Stimulated activated CD8-positive, alpha-beta memory T cell treated with anti-CD3 and anti-CD28 coated beads, Interleukin-4, amount 100 ng/mL, for 24 hours (primary cell): ENCODE data around the gene OR6C65.

Source experiments
- DNase-seq: peaks from one replicate; pipeline ENCODE4 v3.0.0-alpha.2; 2020; ENCODE audit warnings: low read depth

The OR6C65 gene

GRCh38 chr12:55446326-55446725, 46.0 kb downstream of the OR6C65 start:
- no peak for DNase-seq

GRCh38 chr12:55448825-55449224, 48.5 kb downstream of the OR6C65 start:
- no peak for DNase-seq
